A549 (cell line): ENCODE measurements around the gene PDF.

ENCODE experiments used
- CBX2 ChIP-seq: fragments of 200-600 bp; sonication (generic); IDR thresholded peaks from 2 replicates; pipeline ENCODE4 v1.6.1; 2016; ENCODE audit warnings: low read depth, mild to moderate bottlenecking, borderline replicate concordance
- CTCF ChIP-seq: fragments of >200 bp; sonication (Bioruptor Twin); formaldehyde crosslinking; IDR thresholded peaks from 3 replicates; pipeline ENCODE4 v1.5.1; 2016
- EHMT2 ChIP-seq: fragments of 200-600 bp; sonication (generic); IDR thresholded peaks from 2 replicates; pipeline ENCODE4 v1.6.1; 2016; ENCODE audit warnings: antibody characterized with exemption, low read depth, mild to moderate bottlenecking, moderate library complexity
- ELK1 ChIP-seq: fragments of 150-350 bp; IDR thresholded peaks from 2 replicates; pipeline ENCODE4 v1.6.1; 2014; ENCODE audit warnings: low read depth, mild to moderate bottlenecking, low read length
- MAX ChIP-seq: IDR thresholded peaks from 2 replicates; pipeline ENCODE4 v1.6.1; 2012
- MYC ChIP-seq: IDR thresholded peaks from 2 replicates; pipeline ENCODE4 v1.6.1; 2012; ENCODE audit warnings: mild to moderate bottlenecking, inconsistent platforms, low read length, improper control_type of control experiment, borderline replicate concordance
- POLR2A ChIP-seq: IDR thresholded peaks from 2 replicates; pipeline ENCODE4 v1.6.1; 2012; ENCODE audit warnings: mild to moderate bottlenecking, low read length
- POLR2AphosphoS2 ChIP-seq: conservative IDR thresholded peaks from 2 replicates; pipeline ENCODE4 v1.6.1; 2012; ENCODE audit warnings: low read length, improper control_type of control experiment, inconsistent platforms
- RCOR1 ChIP-seq: fragments of 150-350 bp; IDR thresholded peaks from 2 replicates; pipeline ENCODE4 v1.6.1; 2014; ENCODE audit warnings: antibody characterized with exemption, low read length, low read depth
- SMC3 ChIP-seq: fragments of >200 bp; sonication (Bioruptor Twin); formaldehyde crosslinking; IDR thresholded peaks from 3 replicates; pipeline ENCODE4 v1.6.1; 2018; ENCODE audit warnings: inconsistent platforms
- USF2 ChIP-seq: fragments of 450-650 bp; IDR thresholded peaks from 2 replicates; pipeline ENCODE4 v1.6.1; 2014; ENCODE audit warnings: antibody characterized with exemption
- ZFP36 ChIP-seq: fragments of 450-650 bp; IDR thresholded peaks from 2 replicates; pipeline ENCODE4 v1.6.1; 2014; ENCODE audit warnings: borderline replicate concordance; ENCODE audit not compliant: partially characterized antibody

GRCh38 chr16:69309316-69309715 is 21.1 kb downstream of the PDF start:
- no peak for TF ChIP-seq CTCF
- TF ChIP-seq RCOR1, result no peak
- TF ChIP-seq POLR2A, result no peak
- TF ChIP-seq ZFP36, result no peak
- no peak for TF ChIP-seq MYC
- TF ChIP-seq MAX, result no peak
- no peak for TF ChIP-seq EHMT2
- TF ChIP-seq POLR2AphosphoS2, result no peak
- no peak for TF ChIP-seq SMC3
- no peak for TF ChIP-seq USF2
- no peak for TF ChIP-seq CBX2
- no peak for TF ChIP-seq ELK1
